Endometrium (tissue), 2 donors: ENCODE measurements around the gene LSM6.

Source experiments
- FAIRE-seq: peaks from 2 replicates; lab custom pipeline; 2012; peaks lifted over from hg19 to GRCh38; lab: Jason Lieb, UNC
- donor health status: control.
- donor health status: control.

Gene LSM6

DNA sequence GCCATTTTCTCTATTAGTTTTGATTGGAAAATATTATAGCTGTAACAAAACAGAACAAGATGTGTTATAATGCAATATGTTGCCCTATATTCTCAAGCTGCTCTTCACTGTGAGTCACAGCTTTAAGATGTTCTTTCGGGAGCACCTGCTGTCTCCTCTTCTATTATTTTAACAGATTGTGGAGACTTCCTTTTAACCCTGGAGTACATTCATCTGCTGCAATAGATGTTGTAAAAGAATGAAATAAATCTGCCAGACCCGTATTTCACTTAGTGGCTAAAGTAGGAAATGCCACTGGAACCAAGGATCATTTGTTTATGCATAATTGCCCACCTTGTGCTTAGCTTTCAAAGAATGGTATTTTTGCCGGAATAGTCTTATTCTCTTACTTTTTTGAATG lies 11.1 kb downstream of the LSM6 start:
- no peak for FAIRE-seq

DNA sequence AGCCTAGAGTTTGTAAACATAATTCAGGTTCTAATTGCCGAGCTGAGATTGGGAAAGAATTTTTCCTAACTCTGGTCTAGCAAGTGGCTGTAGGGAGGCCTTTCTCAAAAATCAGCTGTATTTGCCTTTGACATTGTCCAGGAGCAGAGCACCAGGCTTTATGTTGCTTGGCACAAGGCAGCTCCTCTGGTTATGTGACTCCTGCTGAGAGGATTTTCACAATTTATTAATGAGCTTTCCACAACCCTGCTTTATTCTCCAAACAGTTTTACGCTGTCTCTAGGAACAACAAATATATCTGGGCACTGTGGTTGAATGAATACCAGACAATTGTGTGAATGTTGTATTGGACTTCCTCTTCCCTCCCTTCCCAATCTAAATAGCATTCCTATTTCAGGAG lies 14.9 kb downstream of the LSM6 start:
- no peak for FAIRE-seq

DNA sequence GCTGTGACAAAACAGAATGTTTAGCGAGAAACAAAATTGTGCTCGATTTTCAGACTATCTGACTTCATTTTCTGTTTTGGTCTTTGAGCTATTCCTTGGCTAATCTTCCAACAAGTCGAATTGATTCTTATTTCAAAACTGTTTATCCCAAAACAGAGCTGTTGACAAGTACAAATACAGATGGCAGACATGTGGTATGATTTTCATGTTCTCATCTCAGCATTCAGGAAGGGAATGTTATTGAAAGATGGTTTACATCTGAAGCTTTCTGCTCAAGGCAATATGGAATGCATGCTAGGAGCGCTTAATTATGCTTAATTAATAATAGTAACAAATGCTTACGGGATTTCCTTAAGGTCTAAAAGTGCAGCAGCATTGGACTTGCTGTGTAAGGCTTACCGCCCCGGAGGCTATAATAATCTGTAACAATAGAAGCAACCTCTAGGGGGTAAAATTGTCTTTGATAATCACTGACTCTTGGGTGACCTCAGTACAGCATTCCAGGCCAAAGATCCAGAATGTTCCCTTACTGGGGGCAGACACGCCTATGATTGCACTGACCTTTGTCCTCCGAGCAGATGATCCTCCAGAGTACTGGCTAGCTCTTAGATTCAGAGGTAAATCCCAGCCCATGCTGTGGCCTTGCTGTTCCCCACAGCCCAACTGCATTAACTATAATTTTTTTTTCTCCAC lies 16.4 kb downstream of the LSM6 start:
- no peak for FAIRE-seq

DNA sequence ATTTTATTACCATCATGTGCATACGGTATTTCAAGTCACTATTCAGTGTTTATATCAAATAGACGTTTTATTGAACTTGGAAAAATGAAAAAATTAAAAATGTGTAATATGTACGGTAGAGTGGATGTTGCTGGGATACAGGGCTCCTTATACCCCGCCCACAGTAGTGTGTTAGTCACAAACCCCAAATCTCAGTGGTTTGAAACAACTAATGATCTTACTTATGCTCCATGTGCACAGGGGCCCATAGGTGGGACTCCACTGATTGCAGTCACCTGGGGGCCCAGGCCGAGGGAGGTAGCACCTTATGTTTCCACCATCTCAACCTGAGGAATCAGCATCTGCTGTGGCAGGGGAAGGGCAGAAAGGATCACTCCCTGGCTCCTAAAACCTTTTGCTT lies 18.1 kb downstream of the LSM6 start:
- no peak for FAIRE-seq

DNA sequence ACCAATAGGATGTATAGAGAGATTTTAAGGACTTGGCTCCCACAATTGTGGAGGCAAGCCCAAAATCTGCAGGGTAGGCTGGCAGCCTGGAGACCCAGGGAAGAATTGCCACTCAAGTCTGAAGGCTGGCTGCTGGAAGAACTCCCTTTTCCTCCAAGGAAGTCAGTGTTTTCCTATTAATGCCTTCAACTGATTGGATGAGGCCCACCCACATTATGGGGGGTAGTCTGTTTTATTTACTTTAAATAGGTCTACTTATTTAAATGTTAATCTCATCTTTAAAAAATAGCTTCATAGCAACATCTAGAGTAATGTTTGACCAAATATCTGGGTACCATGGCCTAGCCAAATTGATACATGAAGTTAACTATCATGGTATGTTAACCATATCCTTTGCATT lies 18.7 kb downstream of the LSM6 start:
- FAIRE-seq = no peak

DNA sequence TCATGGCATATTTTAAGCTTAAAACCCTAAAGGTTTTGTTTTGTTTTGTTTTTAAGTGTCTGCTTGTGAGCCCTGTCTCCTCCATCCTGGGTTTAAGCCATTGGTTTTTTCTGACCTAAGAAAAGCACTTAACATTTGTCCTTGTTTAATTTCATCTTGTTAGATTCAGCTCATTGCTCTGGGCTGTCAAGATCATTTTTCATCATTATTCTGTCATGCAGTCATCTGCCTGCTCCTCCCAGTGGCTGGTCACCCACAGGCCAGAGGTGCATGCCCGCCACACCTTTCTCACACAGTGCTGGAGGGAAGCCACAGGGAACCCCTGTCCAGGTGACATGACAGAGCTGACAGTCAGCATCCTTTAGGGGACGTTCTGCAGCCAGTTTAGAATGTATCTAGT lies 27.1 kb downstream of the LSM6 start:
- FAIRE-seq = no peak

DNA sequence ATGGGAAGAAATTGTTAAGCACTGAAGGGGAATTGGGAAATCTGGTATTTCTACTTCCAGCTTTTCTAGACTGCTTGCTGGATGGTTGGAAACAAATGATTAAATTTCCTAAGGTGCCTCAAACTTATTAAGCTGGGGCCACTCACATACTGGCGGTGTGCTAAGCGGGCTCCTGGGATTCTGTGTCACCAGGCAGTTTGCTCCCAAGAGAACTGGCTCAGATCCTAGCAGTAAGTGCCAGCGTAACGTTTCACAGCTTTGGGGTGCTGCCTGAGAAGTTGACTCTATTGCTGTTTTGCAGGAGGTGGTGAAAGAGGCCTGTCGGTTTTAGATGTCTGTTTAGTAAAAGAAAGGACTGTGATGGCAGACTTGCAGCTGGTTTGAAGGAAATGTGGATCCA lies 31.9 kb downstream of the LSM6 start:
- FAIRE-seq = no peak

DNA sequence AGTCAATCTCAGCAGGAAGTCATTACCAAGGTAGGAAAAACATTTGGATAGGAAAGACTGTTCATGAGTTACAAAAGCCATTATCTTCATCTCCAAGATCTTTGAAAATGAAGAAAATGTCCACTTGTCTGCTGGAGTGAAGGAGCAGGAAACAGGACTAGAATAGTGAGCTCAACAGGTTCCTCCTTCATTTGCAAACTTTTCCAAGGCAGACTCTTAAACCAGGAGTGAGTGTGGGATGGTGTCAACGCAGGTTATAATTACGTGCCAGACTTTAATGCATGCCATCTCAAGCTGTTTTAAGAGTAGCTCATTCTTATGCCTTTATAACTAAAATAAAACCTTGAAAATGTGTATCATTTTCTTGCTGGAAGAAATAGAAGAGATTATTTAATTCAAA lies 35.4 kb downstream of the LSM6 start:
- no peak for FAIRE-seq

DNA sequence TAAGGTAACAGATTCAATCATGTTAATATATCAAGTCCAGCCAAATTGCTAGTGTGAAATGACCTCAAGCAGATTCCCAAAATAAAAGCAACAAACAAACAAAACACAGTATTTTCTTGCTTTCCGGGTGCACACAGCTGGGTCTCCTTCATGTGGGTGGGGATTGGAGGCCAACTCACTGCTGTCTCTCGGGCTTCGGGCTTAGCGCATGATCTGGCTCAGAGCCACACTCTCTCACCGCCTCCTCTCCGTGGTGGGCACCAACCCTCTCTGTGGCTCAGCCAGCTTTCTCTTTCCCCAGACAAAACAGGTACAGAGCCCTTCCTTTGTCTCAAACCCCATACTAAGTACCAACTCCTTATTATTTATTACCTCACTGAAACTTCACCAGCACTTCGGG lies 35.9 kb downstream of the LSM6 start:
- no peak for FAIRE-seq

DNA sequence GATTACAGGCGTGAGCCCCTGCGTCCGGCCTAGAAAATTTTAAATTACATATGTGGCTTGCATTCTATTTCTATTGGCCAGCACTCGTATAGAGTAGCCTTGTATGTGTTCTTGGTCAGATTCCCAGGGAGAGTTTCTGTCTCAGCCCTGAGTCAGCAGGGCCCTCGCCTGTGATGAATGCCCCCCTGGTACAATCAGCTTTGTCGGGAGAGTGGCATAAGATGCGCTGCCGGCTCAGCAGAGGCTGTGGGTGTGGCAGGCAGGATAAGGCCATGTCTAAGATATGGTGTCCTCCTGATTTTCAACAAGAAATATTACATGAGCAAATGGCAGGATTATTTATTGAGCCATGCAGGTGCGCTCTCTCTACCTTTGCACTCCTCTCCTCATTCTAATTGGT lies 37.3 kb downstream of the LSM6 start:
- no peak for FAIRE-seq

DNA sequence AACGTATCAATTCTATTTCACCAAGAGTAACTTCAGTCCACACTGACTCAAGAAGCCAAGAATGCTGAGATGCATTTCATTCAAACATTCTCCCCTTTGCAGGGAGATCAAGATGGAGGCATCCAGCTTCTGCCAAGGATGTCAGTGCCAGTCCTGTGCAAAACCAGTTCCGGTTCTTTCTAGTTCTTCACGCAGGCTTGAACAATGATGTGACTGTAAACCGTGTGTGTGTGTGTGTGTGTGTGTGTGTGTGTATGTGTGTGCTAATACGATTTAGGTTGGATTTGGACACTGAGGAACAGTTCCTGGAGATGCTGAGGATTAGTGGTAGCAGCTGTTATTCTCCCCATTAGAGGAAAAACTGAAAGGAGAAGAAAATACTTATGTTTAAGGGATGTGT lies 38.7 kb downstream of the LSM6 start, which contains the start of gene REELD1:
TSS of gene REELD1 (plus strand) at position 301 of the 400 bp plus-strand sequence. CDS start 2,415 bp downstream, outside the sequence.
- FAIRE-seq = no peak

DNA sequence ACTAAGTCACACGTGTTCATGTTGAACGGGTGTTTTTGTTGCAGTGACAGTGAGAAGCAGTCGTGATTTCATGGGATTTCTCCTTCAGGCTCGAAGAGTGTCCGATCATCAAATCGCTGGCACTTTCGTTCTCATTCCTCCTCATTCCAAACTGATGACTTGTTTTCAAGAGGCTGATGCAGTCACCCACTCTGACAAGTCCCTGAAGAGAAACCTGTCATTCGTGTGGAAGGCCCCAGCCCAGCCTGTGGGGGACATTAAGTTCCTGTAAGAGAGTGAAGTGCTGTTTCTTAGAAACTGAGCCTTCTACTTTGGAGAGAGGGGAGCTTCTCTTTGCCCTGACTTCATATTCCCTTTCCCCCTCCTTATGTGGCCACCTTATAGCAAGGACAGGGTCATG lies 46.8 kb downstream of the LSM6 start:
- FAIRE-seq = no peak

DNA sequence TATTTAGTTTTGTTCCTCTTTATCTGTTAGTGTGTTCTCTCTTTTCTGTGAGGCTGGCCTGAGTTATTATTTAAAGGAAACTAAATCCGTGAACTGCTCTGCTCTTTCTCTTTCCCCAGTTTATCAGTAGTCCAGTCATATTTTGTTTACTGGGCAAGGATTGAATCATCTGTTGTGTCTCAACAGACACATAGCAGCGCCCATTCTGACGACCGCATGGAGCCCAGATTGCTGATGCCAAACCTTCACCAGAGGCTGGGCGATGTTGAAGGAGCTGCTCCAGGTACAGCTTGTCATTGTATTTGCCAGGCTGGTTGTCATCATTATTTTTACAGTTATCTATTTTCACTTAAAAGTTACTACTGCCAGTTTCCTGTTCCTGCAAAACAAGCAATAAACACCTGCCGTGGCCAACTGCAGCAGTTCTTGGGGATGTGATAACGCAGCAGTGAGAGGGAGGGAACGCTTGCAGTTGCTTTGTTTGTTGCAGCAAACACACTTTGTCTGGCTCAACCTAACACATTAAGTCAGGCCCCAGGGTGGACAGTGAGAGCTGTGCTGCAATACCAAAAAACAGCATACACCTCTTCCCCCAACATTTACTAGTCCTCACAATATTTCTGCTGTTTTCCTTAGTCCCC lies 48.9 kb downstream of the LSM6 start:
- FAIRE-seq = no peak

DNA sequence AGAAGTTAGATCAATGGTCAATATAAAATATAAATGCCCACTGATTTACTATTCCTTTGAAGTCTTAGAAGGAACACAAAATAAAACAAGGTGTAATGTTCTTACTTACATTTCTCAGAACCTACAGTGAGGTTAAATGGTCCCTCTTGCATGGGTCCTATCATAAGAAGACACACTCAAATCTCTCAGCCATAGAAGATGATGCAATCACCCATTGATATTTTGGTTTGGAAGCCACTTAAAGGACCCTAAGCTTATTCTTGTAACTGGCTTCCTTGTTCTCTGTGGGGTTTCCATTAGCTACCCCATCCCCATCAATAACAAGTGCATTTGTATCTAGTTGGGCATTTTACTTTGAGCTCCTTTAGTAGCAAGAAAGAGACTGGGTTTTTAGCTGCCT lies 53.9 kb downstream of the LSM6 start:
- no peak for FAIRE-seq

DNA sequence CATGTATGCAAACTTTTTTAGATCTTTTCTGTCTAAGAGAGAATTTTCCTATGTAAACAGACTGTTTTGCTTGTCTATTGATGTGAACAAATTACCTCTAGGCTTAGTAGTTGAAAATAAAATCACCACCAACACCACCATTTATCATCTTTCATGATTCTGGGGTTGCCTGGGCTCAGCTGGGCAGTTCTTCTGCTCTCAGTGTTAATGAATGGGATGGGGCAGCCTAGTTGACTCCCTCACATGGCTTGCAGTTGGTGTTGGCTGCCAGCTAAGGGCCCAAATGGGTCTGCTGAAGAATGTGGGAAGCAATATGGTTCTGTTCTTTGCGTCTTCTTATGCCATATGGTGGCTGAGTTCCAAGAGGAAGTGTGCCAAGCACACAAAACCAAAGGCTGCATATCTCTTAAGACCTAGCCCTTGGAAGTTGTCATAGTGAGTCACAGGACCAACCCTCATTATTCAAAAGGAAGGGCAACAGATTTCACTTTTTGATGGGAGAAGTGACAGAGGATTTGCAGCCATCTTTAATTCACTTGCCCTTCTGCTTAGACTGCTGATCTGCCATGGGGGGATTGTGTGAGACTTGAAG lies 56.7 kb downstream of the LSM6 start:
- no peak for FAIRE-seq

DNA sequence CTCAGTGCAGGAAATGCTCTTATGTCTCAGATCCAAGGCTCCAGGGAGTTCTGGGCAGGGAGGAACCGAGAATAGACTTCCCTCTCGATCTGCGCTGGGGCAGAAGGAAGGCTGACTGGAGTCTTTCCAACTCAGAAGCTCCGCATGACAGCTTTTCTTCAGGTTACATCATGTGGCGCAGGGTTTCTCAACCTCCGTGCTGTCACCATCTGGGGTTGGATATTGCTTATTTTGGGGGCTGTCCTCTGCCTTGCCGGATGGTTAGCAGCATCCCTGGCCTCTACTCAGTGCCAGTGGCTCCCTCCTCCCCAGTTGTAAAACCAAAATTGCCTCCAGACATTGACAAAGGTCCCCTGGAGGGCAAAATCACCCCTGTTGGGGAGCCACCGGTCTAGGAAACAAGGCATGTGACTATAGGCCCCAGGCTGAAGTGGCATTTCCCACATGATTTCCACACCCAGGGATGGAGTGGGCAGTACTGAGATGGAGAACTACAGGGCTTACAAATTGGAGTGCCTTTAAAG lies 60.2 kb downstream of the LSM6 start:
- FAIRE-seq = no peak

DNA sequence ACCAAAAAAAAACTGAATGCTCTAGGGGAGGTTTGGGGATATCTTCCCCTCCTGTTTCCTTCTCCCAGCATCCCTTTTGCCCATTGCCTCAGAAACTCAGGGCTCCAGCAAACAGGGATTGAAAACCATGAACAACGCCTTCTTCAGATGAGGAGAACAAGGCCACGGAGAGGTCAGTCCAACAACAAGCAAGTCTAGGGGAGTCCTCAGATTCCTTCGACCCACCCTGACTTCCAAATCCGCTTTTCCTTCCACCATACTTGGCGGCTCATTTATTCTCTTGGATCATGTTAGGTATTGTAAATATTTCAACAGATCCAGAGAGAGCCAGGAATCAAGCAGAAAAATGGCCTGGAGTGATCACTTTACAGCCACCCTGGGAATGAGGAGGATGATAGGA lies 60.7 kb downstream of the LSM6 start:
- FAIRE-seq = no peak

DNA sequence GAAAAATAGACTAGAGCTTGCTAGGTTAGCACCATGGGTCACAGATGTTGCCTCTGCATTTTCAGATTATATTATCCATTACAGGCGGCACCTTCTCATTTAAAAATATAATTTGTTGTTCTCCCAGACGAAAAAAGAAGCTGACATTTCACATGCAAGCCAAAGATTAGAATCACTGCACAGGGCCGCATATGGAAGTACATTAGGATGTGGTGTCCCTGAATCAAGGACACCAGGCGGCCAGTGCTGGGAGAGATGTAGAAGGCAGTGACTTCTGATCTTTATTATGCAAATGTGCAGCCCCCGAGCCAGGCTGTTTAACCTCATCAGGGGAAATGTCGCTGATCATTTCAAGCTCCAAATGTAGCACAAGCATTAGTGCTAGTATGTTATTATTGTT lies 61.6 kb downstream of the LSM6 start:
- FAIRE-seq = no peak

DNA sequence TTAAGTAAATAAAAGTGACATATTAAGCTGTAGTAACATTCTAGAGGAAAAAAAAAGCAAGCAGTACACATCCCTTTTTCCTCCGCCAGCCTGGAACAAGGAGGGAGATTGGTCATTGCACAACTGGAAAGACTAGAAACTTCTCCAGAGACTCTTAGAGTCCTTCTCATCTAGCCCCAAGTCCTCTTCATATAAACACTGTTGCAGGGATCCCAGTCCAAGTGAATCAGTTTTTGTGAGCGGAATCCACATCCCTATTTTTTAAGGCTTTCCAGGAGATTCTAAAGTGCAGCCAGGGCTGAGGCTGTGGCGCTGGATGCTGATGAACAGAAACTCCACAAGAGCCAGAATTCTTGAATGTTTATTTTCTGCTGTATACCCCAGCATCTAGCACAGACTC lies 62.6 kb downstream of the LSM6 start:
- FAIRE-seq = no peak
